GM12864 (cell line): Measurements from ENCODE around the gene SPTBN4.
A peak's percentile ranks its signal among the peaks of the same experiment; 100 is the strongest.
"Not testable (repeated sequence)": the region's sequence is repeated elsewhere in the genome, so short reads cannot be mapped to it uniquely, and the experiment has no call there.

Source experiments
- DNase-seq: peaks from one replicate; pipeline ENCODE4 v3.0.0-alpha.2; 2011; ENCODE audit warnings: low read depth
- H3K4me3 ChIP-seq: 2 replicates; pipeline ENCODE4 v1.5.1; 2011; ENCODE audit warnings: mild to moderate bottlenecking, low read depth, low read length, control low read depth
- TF ChIP-seq, protein P1 (sequence below): IDR thresholded peaks from 2 replicates; pipeline ENCODE4 v1.5.1; 2011; ENCODE audit warnings: low read depth, mild to moderate bottlenecking, moderate library complexity, low read length, control low read depth, inconsistent platforms; ENCODE audit errors: missing control alignments

The SPTBN4 gene

DNA sequence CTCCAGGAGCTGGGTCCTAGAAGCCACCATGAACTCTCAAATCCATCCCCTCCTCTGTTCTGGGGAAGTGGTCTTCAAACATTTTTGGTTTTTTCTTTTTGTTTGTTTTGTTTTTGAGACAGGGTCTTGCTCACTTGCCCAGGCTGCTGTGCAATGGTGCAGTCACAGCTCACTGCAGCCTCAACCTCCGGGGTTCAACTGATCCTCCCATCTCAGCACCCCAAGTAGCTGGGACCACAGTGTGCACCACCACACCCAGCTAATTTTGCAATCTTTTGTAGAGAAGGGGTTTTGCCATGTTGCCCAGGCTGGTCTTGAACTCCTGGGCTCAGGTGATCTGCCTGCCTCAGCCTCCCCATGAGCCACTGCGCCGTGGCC lies 8.2 kb upstream of the SPTBN4 start:
- no peak overlapping the region for H3K4me3 ChIP-seq
- no peak for DNase-seq
- TF ChIP-seq, protein P1, sequence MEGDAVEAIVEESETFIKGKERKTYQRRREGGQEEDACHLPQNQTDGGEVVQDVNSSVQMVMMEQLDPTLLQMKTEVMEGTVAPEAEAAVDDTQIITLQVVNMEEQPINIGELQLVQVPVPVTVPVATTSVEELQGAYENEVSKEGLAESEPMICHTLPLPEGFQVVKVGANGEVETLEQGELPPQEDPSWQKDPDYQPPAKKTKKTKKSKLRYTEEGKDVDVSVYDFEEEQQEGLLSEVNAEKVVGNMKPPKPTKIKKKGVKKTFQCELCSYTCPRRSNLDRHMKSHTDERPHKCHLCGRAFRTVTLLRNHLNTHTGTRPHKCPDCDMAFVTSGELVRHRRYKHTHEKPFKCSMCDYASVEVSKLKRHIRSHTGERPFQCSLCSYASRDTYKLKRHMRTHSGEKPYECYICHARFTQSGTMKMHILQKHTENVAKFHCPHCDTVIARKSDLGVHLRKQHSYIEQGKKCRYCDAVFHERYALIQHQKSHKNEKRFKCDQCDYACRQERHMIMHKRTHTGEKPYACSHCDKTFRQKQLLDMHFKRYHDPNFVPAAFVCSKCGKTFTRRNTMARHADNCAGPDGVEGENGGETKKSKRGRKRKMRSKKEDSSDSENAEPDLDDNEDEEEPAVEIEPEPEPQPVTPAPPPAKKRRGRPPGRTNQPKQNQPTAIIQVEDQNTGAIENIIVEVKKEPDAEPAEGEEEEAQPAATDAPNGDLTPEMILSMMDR, result no peak

DNA sequence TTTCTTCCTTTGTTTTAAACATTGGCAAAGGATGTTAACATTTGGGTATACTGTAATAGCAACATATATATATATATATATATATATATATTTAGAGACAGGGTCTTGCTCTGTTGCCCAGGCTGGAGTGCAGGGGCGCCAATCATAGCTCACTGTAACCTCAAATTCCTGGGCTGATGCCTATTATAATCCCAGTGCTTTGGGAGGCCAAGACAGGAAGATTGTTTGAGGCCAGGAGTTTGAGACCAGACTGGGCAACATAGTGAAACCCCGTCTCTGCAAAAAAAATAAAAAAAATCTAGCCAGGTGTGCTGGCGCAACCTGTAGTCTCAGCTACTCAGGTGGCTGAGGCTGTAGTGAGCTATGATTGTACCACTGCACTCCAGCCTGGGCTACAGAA lies 6.6 kb upstream of the SPTBN4 start:
- DNase-seq, result no peak
- H3K4me3 ChIP-seq, result no peak overlapping the region
- TF ChIP-seq, protein P1, result no peak

DNA sequence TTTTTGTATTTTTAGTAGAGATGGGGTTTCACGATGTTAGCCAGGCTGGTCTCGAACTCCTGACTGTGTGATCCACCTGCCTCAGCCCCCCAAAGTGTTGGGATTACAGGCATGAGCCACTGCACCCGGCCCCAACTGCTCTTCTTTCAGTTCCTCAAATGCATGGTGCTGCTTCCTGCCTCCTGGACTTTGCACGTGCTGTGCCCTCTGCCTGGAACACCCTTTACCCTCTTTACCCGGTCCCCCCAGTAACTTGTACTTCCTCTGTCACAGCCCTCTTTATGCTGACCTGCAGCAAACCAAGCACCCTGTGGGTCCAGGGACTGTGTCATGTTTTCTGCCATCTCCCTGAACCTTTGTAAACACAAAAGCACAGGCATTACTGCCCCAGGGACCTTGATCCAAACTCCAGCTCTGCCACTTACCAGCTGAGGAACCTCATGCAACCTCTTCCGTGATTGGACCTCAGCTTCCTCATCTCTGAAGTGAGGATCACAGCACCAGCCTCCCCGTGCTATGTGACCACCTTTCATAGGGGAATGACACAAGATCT lies 5.1 kb upstream of the SPTBN4 start:
- TF ChIP-seq, protein P1, result no peak
- DNase-seq, result no peak
- no peak overlapping the region for H3K4me3 ChIP-seq

DNA sequence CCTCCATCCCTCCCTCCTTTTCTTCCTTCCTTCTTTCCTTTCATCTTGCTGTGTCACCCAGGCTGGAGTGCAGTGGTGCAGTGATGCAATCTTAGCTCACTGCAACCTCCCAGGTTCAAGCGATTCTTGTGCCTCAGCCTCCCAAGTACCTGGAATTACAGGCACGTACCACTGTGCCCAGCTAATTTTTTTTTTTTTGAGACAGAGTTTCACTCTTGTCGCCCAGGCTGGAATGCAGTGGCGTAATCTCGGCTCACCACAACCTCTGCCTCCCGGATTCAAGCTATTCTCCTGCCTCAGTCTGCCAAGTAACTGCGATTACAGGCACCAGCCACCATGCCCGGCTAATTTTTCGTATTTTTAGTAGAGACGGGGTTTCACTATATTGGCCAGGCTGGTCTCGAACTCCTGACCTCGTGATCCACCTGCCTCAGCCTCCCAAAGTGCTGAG lies 3.2 kb upstream of the SPTBN4 start:
- not testable (repeated sequence) for DNase-seq, H3K4me3 ChIP-seq

DNA sequence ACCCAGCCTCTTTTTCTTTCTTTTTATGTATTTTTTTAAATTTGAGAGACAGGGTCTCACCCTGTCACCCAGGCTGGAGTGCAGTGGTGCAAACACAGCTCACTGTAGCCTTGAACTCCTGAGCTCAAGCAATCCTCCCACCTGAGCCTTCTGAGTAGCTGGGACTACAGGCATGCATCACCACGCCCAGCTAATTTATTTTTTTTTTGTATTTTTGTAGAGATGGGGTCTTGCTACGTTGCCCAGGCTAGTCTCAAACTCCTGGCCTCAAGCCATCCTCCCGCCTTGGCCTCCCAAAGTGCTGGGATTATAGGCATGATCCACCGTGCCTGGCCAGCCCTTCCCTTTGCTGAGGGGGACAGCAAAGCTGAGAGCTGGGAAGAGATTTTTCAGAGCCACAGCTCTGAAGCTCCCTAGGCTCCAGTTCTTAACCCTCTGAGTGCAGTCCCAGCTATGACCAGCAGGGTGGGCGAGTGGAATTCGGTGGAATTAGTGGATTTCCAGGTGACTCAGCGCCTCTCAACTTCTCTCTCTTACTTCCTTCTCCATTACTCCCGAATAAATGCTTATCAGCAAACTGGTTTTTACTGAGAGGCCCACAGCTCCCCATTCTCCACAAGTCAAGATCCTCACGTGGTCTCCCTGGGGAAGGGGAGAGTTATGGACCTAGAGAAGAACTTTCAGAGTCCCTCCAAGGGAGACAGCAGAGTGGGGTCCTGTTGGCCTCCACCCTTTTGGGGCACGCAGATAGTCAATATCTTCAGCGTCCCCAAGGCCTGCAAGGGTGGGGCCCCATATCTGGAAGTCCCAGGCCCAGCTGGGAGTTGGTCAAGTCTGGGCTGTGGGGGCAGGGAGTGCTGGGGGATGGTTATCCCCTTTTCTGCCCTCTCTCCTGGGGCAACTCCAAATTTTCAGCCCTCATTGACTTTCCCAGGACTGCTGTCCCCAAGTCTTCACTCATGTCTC lies 2.5 kb upstream of the SPTBN4 start:
- DNase-seq, result no peak
- TF ChIP-seq, protein P1, result peak; percentile 90

DNA sequence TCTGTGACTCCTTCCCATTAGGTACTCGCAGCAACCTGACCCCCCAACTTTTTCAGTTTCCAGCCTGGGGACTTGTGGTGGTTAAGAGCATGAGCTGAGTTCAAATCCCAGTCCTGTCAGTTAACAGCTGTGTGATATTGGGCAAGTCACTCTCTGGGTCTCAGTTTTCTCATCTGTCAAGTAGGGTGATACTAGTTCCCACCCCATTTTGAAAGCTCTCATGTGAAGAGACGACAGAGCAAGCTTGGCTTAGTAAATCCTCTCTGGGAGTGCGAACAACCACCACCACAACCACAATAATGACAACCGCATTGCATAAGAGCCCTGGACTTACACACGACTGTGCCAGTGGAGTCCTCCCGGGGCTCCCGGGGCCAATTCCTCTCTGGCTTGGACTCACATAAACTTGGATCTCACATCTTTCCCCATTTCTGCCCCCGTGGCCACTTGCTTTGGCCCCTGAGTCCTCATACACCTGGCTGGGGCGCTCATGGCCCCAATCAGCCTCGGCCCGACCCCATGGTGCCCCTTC lies 1.7 kb upstream of the SPTBN4 start:
- no peak for DNase-seq
- TF ChIP-seq, protein P1, result no peak

More for the DNA sequence above, 2.5 kb upstream of the SPTBN4 start:
- peak overlapping the region; percentile 63 for H3K4me3 ChIP-seq

DNA sequence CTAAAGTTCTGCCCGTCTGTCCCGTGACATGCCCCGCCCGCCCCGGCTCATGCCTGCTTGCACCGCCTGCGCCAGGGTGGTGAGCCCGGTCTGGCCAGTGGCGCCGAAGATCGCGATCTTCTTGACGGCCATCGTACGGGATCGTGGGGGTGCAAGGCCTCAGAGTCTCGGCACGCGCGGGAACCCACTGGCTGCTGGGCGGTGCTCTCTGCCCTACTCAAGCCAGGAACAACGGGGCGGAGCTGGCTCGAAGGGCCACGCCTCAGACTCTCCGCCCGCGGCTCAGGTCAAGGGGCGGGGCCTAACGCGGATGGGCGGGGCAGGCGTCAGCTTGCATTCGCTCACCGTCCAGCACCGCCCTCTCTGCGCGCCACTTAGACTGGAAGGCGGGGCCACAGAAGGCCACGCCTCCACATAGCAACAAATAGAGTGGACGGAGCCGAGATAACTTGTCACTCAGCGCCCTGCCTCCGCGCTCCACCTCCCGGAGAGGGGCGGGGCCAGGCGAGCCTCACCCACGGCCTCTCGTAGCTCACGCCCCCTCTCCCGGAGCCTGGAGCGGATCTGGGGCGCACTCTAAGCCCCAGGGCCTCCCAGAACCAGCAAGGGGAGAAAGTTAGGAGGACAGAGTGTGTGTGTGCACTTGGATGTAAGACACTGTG lies 1.1 kb upstream of the SPTBN4 start, which contains the start of gene BLVRB:
Gene BLVRB, minus strand, starts transcription at position 189 of the 662 bp plus-strand sequence. Its CDS starts 57 bp downstream, at position 132.
- peak within 1 kb of the TSS; percentile 63 for H3K4me3 ChIP-seq
- DNase-seq, result peak; percentile 97
- TF ChIP-seq, protein P1, result no peak

More for the DNA sequence above, 1.7 kb upstream of the SPTBN4 start:
- peak overlapping the region; percentile 63 for H3K4me3 ChIP-seq
